ENCODE results near the gene TIMM10.

- TF ChIP-seq CTCF (IDR thresholded peaks at IDR 0.05; ENCODE audit: low read depth, low read length, missing input control): peak; percentile 46
- no peak for TF ChIP-seq REST (IDR thresholded peaks at IDR 0.05)
- no peak for TF ChIP-seq ATF3 (IDR thresholded peaks at IDR 0.05)
- peak; percentile 58 to 73 for TF ChIP-seq RAD21 (IDR thresholded peaks at IDR 0.05)
- no peak for TF ChIP-seq MAX (IDR thresholded peaks at IDR 0.05)
- no peak for TF ChIP-seq RXRA (IDR thresholded peaks at IDR 0.05)
- TF ChIP-seq ZBTB33 (IDR thresholded peaks at IDR 0.05): no peak
- TF ChIP-seq TAF1 (conservative IDR thresholded peaks at IDR 0.05): no peak
- no peak for TF ChIP-seq YY1 (IDR thresholded peaks at IDR 0.05)
- no peak for TF ChIP-seq GABPA (IDR thresholded peaks at IDR 0.05 in 1 of 2, conservative IDR thresholded peaks at IDR 0.05 in 1 of 2)
- TF ChIP-seq JUND (IDR thresholded peaks at IDR 0.05): no peak
- TF ChIP-seq HNF4G (IDR thresholded peaks at IDR 0.05): no peak
- no peak for TF ChIP-seq SP1 (IDR thresholded peaks at IDR 0.05)
- TF ChIP-seq EGR1 (IDR thresholded peaks at IDR 0.05; ENCODE audit: low read depth in 2 of 2): no peak
These were observed 39.0 kb downstream of the TIMM10 start for GRCh38 chr11:57491371-57492061.
